Thyroid gland (tissue), 4 donors: ENCODE data around the gene HDAC8. TPM values are rescaled to one million over a fixed set of nuclear protein-coding genes. Genes with fewer than 3 reads are reported as not detected.
"Not testable (repeated sequence)": the region's sequence is repeated elsewhere in the genome, so short reads cannot be mapped to it uniquely, and the experiment has no call there.

Experiments used
- DNase-seq, 2 donors: peaks; one replicate each; pipeline ENCODE4 v3.0.0-alpha.2; 2019
- H3K27ac ChIP-seq, 3 donors: fragments of 200-600 bp; sonication (generic); 1 replicate in 2 of 3; 2 replicates in 1 of 3; pipeline ENCODE4 v1.5.1; 2016 to 2019; ENCODE audit warnings: mild to moderate bottlenecking in 1 of 3, moderate library complexity in 1 of 3
- H3K27me3 ChIP-seq: fragments of 200-600 bp; sonication (generic); one replicate; pipeline ENCODE4 v1.5.1; 2019
- H3K36me3 ChIP-seq, 2 donors: fragments of 200-600 bp; sonication (generic); one replicate each; pipeline ENCODE4 v1.5.1; 2016 to 2019
- H3K4me1 ChIP-seq, 2 donors: fragments of 200-600 bp; sonication (generic); one replicate each; pipeline ENCODE4 v1.5.1; 2017 to 2019
- H3K4me3 ChIP-seq, 3 donors: fragments of 200-600 bp; sonication (generic); replicated peaks in 1 of 3; 1 replicate in 2 of 3; 2 replicates in 1 of 3; pipeline ENCODE4 v1.5.1; 2016; ENCODE audit warnings: mild to moderate bottlenecking in 1 of 3
- H3K9me3 ChIP-seq: fragments of 200-600 bp; sonication (generic); one replicate; pipeline ENCODE4 v1.5.1; 2017
- POLR2A ChIP-seq, 2 donors: fragments of 450-650 bp; IDR thresholded peaks; one replicate each; pipeline ENCODE4 v1.6.1; 2017; ENCODE audit warnings: antibody characterized with exemption in 2 of 2, mild to moderate bottlenecking in 2 of 2, moderate library complexity in 1 of 2
- WGBS, 2 donors: methylation state at CpG; one replicate each; pipeline ENCODE4 v1.1.5; 2017; 5-methylcytosine and 5-hydroxymethylcytosine counted together
- intact Hi-C: fragments of 100-400 bp; cut with DNase I; formaldehyde crosslinking; loops from one replicate; pipeline ENCODE4 v1.15.1; 2023
- total RNA-seq, 4 donors: library from RNA; depleted of rRNA; stranded (reverse); fragments of >200 nt; gene quantifications; one replicate each; pipeline ENCODE4 v1.2.3, GENCODE V29; 2016
- TF ChIP-seq, protein P1 (sequence below), 6 experiments: fragments of 200-600 bp in 3 of 6; fragments of 450-650 bp in 3 of 6; sonication (generic) in 3 of 6; IDR thresholded peaks; one replicate each; pipeline ENCODE4 v1.5.1; 2016 to 2019; ENCODE audit warnings: antibody characterized with exemption in 6 of 6, mild to moderate bottlenecking in 2 of 6, inconsistent platforms in 1 of 6, moderate library complexity in 1 of 6

HDAC8 gene
- total RNA-seq, 4 donors from 2014 or later = 46.5 to 74.9 (median 55.4) TPM

DNA sequence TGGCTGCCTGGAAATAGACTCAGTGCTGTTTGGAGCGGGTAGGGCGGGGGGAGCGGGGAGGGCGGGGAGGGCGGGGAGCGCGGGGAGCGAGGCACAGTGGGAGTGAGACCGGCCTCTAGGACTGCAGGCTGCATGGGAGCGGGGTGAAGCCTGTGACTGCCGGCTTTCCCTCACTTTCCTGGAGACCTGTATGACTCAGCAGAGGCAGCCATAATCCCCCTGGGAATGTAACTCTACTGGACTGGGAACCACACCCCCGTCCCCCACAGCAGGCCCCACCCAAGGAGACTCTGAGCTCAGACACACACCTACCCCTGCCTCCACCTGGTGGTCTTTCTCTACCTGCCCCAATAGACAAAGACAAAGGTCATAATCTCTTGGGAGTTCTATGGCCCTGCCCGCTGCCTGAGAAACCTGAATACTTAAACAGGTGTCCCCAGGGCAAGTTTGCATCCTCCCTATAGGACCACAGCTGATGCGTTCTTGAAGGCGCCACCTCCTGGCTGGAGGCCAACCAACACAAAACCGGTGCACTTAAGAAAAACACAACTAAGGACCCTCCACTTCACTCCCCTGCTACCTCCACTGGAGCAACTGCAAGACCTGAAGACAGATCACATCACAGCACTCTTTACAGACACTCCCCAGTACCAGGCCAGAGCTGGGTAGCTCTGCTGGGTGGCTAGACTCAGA lies 18.0 kb downstream of the HDAC8 start:
- intact Hi-C loops = no loop called here
- WGBS, 2 donors = 62 to 70% methylated on average over 2 to 7 of the region's 16 CpGs
- DNase-seq = peak in 1 of 2 donors; percentile 17
- no peaks in the 10 kb centered on the region for H3K4me1 ChIP-seq
- no peaks in the 10 kb centered on the region for H3K27me3 ChIP-seq
- H3K9me3 ChIP-seq = no peaks in the 10 kb centered on the region
- TF ChIP-seq, protein P1, sequence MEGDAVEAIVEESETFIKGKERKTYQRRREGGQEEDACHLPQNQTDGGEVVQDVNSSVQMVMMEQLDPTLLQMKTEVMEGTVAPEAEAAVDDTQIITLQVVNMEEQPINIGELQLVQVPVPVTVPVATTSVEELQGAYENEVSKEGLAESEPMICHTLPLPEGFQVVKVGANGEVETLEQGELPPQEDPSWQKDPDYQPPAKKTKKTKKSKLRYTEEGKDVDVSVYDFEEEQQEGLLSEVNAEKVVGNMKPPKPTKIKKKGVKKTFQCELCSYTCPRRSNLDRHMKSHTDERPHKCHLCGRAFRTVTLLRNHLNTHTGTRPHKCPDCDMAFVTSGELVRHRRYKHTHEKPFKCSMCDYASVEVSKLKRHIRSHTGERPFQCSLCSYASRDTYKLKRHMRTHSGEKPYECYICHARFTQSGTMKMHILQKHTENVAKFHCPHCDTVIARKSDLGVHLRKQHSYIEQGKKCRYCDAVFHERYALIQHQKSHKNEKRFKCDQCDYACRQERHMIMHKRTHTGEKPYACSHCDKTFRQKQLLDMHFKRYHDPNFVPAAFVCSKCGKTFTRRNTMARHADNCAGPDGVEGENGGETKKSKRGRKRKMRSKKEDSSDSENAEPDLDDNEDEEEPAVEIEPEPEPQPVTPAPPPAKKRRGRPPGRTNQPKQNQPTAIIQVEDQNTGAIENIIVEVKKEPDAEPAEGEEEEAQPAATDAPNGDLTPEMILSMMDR (IDR thresholded peaks at IDR 0.05) = no peak
- TF ChIP-seq POLR2A (IDR thresholded peaks at IDR 0.05) = no peak
- H3K27ac ChIP-seq = no peak overlapping the region
- no peak overlapping the region for H3K4me3 ChIP-seq
- no peaks in the 10 kb centered on the region for H3K36me3 ChIP-seq

GRCh38 chrX:72552443-72552842 lies 20.2 kb downstream of the HDAC8 start:
- H3K4me3 ChIP-seq, H3K36me3 ChIP-seq, H3K4me1 ChIP-seq, intact Hi-C loops, H3K9me3 ChIP-seq, H3K27ac ChIP-seq, H3K27me3 ChIP-seq: not testable (repeated sequence)
- WGBS, 2 donors = 38 to 55% methylated on average over 6 of the region's 6 CpGs
- DNase-seq = peak; percentile 66 to 67

DNA sequence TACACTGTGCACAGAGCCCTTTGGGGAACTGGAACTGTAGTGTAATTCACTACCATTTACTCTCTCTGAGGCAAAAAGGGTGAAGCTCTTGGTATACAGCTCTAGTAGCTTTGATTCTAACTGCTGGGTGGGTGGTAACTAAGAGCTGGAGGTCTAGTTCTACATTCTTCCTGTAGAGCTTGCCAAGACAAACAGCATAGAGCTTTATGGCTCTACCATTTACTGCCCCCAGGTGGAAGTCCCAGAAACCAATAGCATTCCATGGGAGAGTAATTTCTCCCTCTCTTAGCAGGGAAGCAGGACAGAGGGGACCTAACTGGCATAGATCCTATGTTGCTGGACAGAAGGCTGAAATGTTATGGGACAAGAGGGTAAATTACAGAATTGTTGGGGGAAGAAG lies 26.7 kb downstream of the HDAC8 start:
- H3K4me1 ChIP-seq = no peaks in the 10 kb centered on the region
- intact Hi-C loops = loop anchor here (10.0 kb wide), 1 partner anchor 301 kb away; no protein-coding TSS in a partner anchor
- no peak overlapping the region for H3K27ac ChIP-seq
- no peaks in the 10 kb centered on the region for H3K9me3 ChIP-seq
- DNase-seq = no peak
- H3K36me3 ChIP-seq = no peaks in the 10 kb centered on the region
- H3K4me3 ChIP-seq = no peak overlapping the region
- no peak for TF ChIP-seq POLR2A (IDR thresholded peaks at IDR 0.05)
- TF ChIP-seq, protein P1 (IDR thresholded peaks at IDR 0.05) = no peak
- no peaks in the 10 kb centered on the region for H3K27me3 ChIP-seq

GRCh38 chrX:72540318-72540717 lies 32.3 kb downstream of the HDAC8 start:
- intact Hi-C loops = loop anchor here (10.0 kb wide), 1 partner anchor 296 kb away; no protein-coding TSS in a partner anchor
- Histone ChIP-seq H3K4me1 (peaks cover 0 to 10% of the 10 kb centered on the region in 2 donors), H3K36me3 (no peaks in the 10 kb centered on the region), H3K27ac (no peak overlapping the region), H3K9me3 (no peaks in the 10 kb centered on the region), H3K4me3 (no peak overlapping the region), H3K27me3 (no peaks in the 10 kb centered on the region)
- WGBS, 2 donors = 6 to 7% methylated on average over 5 of the region's 5 CpGs
- TF ChIP-seq POLR2A (IDR thresholded peaks at IDR 0.05) = no peak
- TF ChIP-seq, protein P1 (IDR thresholded peaks at IDR 0.05) = peak in 5 of 6 experiments; percentile 11 to 56 (median 34)
- no peak for DNase-seq

GRCh38 chrX:72539822-72540221 lies 32.8 kb downstream of the HDAC8 start:
- intact Hi-C loops = loop anchor here (10.0 kb wide), 1 partner anchor 295 kb away; no protein-coding TSS in a partner anchor
- TF ChIP-seq, protein P1 (IDR thresholded peaks at IDR 0.05) = no peak
- TF ChIP-seq POLR2A (IDR thresholded peaks at IDR 0.05) = no peak

More at GRCh38 chrX:72539822-72540221, 32.8 kb downstream of the HDAC8 start:
- no peak overlapping the region for H3K27ac ChIP-seq
- H3K4me3 ChIP-seq = no peak overlapping the region
- WGBS, 2 donors = 60 to 94% methylated on average over 1 to 2 of the region's 2 CpGs
- DNase-seq = no peak
- no peaks in the 10 kb centered on the region for H3K27me3 ChIP-seq
- no peaks in the 10 kb centered on the region for H3K9me3 ChIP-seq
- no peaks in the 10 kb centered on the region for H3K36me3 ChIP-seq
- peaks cover 0 to 10% of the 10 kb centered on the region in 2 donors for H3K4me1 ChIP-seq
